Stromal cell of bone marrow (primary cell): ENCODE results near the gene NCS1.
A peak's percentile ranks its signal among the peaks of the same experiment; 100 is the strongest.

ENCODE experiments used
- DNase-seq: peaks from one replicate; pipeline ENCODE4 v3.0.0-alpha.2; 2012; ENCODE audit warnings: low read depth

Gene NCS1

DNA sequence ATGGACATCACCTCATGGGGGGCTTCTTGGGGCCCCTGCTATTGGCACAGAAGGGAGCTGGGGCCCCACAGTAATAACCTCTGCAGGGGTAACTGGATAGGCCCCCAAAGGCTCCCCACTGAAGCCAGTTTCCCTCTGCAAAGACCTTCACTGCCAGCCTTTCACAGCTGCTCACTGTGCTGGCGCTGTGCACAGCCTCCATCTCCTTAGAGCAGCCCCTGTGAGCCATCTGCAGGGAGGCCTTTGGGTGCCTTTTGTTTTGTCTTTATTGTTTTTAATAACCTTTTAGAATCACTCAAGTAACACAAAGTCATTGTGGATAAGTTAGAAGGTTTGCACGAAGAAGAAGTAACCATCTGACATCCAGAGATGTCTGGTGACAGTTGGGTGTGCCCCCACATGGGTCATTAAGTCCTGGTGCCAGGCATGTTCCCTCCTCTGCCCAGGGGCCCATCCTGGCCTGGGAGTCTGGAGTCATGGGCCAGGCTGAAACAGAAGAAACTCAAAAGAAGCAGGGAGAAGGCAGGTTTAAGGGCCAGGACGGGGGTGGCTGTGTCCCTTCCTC lies 42.7 kb downstream of the NCS1 start:
- no peak for DNase-seq

DNA sequence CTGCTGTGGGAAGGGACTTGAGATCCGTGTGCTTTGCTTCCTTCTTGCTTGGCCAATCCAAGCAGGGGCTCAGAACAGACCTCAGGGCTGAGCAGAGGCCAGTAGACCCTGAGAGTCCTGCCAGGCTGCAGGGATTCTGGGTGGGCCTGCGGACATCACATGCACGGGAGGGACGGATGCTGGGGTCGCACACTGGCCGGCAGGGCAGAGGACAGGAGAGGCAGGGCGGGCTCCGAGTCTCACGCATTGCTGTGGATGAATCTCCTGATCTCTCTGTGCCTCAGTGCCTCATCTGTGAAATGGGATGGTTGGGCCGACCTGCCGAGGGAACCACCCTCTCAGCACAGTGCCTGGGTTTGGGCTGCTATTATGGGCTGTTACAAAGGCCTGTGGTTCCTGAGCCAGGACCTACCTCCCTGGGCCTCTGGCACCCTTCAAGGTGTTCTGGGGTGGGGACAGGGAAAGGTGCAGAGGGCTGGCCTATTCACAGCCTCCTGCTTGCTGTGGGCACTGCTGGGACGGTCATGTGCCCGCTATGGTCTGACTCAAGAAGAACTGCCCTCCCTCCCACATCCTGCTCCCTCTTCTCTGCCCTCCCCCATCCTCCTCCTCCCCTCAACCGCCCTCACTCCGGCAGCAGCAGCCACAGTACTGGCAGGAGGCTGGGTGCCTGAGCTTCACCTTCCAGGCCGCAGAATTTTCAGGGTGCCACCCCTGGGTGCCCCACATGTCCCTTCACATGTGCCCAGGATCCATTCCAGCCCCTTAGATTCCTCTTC lies 43.3 kb downstream of the NCS1 start:
- no peak for DNase-seq

DNA sequence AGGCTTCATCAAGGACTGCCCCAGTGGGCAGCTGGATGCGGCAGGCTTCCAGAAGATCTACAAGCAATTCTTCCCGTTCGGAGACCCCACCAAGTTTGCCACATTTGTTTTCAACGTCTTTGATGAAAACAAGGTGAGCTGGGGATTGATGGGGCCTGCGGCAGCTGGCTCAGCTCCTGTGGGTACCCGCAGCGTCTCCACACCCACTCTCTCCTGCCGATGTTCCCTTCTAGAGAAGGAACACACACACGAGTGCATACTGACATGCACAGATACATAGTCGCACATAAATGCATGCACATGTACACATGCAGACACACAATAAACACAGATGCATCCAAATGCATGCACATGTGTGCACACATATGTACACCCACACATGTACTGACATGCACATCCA lies 45.6 kb downstream of the NCS1 start:
- no peak for DNase-seq

DNA sequence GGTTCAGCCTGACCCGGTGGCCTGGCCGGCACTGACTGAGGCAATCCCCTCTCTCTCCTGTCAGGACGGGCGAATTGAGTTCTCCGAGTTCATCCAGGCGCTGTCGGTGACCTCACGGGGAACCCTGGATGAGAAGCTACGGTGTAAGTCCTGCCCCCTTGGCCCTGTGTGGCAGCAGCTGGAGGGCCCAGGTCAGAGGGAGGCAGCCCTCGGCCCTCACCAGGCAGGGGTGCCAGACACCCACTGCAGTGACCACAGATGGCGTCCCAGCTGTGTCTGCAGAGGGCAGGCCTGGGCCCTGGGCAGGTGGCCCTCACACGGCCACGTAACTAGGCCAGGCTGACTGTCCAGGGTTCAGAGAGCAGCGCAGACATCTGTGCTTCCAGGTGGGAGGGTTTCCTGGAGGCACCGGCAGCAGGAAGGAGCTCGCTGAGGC lies 47.5 kb downstream of the NCS1 start:
- DNase-seq, result no peak

DNA sequence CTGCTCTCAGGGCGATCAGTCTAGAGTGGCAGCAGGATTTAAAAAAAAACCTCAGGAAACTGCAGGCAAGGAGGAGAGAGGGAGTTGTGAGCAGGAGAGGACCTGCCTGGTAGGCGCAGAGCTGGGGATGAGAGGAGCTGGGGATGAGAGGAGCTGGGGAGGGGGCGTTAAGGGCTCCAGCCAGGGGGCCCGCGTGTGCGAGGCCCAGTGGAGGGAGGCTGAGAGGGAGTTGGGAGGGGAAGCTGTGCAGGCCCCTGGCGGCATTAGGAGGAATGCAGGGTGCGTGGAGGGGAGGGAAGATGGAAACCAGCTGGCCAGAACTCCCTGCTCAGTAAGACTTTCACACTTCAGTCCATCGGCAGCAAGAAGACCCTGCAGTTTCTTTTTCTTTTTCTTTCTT lies 48.1 kb downstream of the NCS1 start:
- no peak for DNase-seq

DNA sequence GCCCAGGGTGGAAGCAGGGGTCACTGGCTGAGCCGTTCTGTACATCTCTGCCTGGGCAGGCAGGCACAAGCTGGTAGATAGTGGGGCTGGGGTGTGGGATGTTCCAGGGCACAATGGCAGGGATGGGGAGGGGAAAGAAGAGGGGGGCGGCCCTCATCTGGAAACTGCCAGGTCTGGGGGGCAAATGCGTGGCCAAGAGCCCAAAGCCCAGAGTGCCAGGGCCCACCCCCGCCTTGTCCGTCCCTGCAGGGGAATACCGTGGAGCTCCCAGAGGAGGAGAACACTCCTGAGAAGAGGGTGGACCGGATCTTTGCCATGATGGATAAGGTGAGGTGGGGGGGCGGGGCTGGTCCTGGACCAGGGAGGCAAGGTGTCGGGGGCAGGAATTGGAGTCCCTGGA lies 50.6 kb downstream of the NCS1 start:
- DNase-seq, result no peak

DNA sequence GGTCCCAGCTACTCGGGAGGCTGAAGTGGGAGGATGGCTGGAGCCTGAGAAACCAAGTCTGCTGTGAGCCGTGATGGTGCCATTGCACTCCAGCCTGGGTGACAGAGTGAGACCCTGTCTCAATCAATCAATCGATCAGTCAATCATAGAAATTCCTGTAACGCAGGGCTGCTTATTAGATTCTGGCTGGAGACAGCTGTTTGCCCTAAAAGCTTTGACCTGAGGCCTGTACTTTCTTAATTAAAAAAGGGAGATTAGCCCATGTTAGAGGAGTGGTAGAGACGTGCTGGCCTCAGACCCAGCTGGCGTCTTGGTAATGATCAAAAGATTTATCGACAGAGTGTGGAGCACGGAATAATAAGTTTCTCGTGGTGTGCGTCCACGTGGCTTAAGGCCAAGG lies 52.9 kb downstream of the NCS1 start:
- no peak for DNase-seq

DNA sequence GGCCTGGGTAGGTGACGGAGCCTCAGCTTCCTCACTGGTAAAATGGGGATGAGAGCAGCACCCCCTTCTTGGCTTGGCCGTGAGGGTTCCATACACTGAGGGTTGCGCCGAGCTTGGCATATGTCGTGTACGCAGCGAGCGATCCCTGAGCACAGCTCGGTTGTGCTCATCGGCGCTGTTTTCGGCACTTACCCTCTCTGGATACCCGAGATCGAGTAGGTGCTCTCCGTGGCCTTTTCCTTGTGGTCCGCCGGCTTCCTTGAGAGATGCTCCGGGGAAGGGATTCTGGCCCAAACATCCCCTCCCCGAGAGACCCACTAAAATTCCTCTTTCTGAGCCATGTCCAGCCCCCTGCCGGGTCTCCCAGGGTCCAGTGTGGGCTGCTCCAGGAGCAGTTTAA lies 53.4 kb downstream of the NCS1 start:
- no peak for DNase-seq

DNA sequence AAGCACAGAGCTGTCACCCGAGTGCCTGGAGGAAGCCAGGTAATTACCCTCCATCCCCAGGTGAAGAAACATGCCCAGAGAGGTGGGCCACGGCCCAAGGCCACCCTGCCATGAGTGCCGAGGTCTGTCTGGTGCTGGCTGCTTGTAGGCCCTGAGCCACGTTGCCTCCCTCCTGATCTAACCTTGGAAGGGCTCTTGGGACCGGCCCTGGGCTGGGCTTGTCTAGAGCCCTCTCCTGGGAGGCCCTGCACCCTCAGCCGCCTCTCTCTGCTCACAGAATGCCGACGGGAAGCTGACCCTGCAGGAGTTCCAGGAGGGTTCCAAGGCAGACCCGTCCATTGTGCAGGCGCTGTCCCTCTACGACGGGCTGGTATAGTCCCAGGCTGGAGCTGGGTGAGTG lies 53.9 kb downstream of the NCS1 start:
- DNase-seq, result no peak

DNA sequence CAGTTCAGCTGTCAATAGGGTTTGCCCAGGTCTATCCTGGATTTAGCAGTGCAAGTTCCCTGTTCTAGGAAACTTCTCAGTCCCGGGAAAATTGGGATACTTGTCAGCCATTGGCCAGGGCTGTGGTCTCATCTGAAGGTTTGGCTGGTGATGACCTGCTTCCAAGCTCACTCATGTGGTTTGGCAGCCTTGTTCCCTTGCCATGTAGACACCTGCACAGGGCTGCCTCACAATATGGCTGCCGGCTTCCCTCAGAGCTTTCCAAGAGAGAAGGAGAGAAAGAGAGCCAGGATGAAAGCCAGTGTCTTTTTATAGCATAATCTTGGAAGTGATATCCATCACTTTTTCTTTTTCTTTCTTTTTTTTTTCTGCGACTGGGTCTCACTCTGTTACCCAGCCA lies 55.6 kb downstream of the NCS1 start:
- no peak for DNase-seq

DNA sequence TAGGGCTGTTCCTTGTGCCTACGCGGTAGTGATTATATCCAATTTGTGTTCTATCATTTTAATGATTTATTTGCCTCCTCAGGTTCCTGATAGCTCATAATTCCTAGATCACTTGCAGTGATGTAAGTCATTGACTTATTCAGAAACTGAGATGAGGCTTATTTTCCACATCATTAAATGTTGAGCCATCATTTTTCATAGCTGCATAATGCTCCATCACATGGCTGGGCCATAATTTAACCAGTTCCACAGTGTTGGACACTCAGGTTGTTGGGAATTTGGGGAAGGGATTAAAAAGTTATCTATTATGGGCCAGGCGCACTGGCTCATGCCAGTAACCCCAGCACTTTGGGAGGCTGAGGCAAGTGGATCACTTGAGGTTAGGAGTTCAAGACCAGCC lies 57.6 kb downstream of the NCS1 start:
- DNase-seq, result no peak

DNA sequence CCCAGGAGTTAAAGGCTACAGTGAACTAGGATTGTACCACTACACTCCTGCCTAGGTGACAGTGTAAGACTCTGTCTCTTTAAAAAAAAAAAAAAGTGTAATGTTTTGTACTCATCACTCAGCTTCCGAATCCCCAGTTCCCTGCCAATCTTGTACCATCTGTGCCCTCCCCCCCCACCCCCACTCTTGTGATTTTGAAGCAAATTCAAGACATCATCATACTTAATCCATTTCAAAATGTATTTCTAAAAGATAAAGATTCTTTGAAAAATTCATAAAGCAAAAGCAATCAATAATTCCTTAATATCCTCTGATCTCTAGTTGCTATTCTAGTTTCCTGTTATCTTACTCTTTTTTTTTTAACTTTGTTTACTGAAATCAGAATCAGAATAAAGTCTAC lies 58.4 kb downstream of the NCS1 start:
- no peak for DNase-seq

DNA sequence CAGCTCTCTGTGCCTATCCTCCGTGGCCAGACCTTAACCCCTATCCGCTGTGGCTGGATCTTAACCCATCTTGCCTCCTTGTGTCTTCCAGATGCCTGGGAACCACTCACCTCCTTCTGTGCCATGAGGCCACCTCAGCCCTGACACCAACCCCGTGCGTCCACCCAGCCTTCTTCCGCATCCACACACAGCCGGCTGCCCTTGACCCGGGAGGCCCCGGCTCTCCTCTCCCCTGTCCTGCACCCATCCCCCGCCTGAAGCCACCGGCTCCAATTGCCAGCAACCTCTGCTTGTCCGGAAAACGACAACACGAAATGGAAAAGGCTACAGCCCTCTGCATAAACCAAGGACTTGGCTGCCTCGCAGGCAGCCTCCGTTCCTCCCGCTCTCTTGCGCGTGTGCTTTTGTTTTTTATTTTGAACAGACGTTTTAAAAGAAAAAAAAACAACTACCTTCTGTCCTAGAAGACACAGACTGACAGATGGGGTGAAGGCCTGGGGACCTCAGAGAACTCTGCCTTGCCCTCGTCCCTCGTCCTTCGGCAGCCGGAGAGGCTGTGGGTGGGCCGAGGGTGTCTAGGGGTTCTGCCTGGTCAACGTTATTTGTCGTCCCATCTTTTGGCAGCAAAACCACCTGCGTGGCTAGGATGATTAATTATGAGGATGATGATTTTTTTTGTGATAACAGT lies 60.8 kb downstream of the NCS1 start:
- no peak for DNase-seq

DNA sequence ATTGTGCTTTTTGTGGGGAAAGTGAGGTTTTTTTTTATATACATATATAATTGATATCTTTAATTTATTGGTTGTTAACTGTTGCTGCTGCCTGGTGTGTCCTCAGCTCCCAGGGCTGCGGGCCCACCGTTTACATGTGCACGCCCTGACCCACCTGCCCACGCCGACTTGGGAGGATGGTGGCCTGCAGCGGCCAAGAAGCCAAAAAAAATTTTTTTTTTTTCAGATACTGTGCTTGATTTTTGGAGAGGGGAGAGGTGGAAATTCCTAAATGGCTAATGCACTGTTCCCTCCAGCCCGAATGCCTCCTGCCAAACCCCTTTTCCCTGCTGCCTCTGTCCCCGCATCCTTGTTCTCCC lies 61.4 kb downstream of the NCS1 start:
- DNase-seq, result no peak

DNA sequence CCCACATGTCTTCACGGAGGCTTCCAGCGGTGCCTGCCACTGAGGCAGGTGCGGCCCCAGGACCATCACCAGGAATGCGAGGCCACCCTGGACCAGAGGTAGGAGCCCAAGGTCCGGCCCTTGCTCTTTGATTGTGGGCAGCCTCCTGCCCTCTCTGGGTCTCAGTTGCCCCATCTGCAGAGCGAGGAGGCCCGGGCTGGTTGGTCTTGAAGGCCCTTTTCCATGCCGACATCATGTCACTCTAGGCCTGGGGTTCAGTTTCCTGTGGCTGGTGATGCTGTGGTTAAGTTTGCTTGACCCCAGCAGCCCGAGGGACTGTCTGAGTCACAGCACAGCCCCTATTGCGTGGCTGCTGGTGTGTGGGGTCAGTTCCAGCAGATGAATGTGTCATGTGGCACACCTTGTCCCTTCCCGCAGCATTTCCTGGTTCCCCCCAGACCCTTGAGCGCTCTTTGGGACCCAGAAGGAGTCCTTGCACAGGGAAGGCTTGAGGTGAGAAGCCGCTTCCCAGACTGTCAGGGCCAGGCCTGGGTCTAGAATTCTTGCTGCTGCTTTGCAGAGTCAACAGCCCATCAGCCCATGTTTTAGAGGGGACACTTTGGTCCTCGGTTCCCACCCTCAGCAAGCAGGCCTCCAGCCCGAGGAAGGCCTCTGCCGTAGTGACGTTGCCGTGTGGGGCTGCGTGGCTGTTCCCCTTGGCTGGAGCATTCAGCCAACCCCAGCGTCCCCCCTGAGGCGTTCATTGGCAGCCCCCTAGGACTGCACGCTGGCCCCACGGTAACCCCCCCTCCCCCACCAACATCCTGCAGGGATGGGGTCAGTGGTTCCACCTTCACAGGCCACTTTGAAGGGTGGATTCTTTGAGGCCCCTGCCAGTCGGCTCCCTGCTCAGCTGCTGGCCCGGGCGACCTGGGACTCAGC lies 62.4 kb downstream of the NCS1 start:
- peak; percentile 18 for DNase-seq

DNA sequence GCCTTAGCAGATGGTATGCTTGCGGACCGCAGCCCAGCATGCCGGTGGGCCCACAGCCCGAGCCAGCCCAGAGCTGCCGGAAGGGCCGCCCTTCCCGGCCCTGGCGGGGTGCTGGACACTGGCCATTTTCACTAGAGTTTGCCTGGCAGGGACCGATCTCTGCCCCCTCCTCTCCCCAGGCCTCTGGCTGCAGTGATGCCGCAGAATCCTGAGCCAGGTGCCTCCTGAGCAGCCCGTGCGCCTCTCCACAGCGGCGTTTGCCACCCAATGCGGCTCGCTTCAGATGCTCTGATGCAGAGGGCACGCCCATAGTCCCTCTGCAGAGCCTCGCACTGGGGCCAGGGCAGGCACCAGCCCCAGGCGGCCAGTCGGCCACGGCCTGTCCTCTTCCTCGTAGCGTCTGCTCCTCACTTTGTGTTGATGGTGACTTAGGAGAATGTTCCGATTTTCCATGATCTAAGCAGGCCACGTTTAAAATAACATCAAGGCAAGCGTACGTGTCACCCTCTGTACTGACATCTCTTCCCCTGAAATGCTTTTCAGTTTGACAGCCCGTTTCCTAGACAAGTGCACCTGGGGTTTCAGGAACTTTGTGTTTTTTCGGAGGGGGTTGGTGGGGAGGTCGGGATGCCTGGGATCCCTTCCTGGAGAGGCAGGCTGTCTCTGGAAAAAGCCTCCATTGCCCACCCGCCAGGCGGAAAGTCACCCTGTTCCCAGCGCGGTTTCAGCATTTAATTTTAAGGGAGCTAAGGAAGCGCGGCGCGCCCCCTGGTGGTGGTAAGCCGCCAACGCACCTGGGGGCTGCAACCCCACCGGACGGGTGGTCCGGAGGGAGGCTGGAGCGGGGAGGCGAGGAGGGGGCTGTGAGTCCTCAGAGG lies 63.6 kb downstream of the NCS1 start:
- peak; percentile 18 for DNase-seq

DNA sequence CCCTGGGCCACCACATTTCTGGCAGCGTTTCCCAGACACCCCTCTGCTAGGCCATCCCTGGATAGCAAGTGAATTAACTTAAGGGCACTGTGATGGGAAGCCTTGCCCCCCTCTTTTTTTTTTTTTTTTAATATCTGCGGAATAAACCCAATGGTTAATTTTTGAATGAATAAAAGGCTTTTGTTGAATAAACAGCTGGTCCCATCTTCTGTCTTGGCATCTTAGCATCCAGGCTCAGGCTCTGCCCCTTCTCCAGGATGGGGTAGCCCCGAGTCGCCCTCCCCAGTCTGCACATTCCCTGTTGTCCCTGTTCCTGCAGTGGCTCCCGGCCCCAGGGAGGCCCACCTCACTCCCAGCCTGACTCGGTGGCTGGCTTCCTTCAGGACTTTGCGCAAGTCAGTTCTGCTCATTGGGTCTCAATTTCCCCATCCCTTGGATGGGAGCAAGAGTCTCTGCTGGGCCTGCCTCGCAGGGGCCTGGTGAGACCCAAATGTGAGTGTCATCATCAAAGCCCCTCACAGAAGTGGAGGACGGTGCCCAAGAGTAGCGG lies 64.3 kb downstream of the NCS1 start:
- DNase-seq, result no peak

DNA sequence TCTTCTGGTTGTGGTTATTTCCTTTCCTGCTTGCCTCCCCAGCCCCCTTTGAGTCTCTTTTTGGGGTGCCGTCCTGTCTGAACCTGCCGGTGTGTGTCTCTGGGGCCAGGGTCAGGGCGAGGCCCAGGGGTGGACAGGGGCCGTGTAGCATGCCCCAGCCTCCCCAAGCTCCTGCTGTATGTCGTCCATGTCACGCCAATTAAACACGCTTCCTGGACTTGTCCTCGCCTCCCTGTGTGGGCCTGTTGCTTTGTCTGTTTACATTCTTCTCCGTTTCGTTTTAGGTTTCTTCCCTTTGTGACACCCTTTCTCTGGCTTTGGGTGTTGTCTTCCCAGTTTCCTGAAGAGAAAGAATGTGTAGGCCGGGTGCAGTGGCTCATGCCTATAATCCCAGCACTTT lies 64.9 kb downstream of the NCS1 start:
- DNase-seq, result no peak

DNA sequence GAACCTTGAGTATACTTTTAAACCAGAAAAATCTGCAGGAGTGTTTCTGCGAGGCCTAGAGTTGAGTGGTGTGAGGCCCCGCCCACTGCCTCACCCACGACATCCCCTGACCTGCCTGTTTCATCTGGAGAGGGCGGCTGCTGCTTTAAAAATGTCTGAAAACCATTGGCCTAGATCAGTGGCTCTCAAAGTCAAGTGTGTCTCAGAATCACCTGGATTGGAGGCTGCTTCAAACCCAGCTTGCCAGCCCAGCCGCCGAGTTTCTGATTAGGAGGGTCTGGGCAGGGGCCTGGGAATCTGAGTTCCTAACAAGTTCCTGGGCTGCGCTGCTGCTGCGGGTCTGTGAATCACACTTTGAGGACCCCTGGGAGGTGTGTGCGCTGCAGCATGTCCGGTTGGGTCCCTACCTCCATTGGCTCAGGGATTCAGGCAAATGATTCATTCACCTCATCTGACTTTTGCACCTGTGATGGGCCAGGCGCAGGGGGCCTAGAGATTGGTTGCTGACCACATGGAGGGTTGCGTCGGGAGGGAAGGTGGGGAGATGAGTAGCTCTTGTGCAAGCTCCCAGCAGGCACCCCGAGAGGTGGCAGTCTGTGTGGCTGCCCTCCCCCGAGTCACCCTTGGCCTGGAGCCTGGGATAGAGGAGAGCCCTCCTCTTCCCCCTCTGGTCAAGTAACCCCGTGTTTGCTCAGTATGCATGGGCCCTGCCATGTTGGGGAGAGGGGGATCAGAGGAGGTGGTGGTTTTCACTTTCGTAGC lies 65.7 kb downstream of the NCS1 start:
- DNase-seq, result no peak

DNA sequence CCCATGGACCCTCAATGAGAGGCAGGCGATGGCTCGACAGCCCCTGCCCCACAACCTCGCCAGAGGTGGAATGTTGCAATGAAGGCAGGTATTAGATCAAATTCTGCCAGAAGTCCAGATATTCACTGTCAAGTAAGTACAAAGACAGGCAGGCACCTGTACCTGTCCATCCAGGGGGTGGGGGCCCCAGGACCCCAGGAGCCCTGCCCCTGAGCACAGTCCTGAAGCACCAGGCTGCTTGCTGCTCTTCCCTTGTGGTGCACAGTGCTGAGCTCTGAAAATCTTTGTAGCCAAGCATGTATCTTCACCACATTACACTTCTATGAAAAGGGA lies 67.1 kb downstream of the NCS1 start:
- no peak for DNase-seq
